Left renal pelvis (tissue), 4 donors: ENCODE results near the gene STPG3. TPM values are rescaled to one million over a fixed set of nuclear protein-coding genes. Genes with fewer than 3 reads are reported as not detected.

Source experiments
- DNase-seq, 4 donors: peaks; one replicate each; pipeline ENCODE4 v3.0.0-alpha.2; 2013; ENCODE audit warnings: low read depth in 4 of 4, low spot score in 3 of 4
- polyA plus RNA-seq, 4 donors: library from polyadenylated mRNA; unstranded; fragments of 120-200 nt; gene quantifications; one replicate each; pipeline ENCODE4 v1.2.1, GENCODE V29; 2013; ENCODE audit not compliant: insufficient read length in 4 of 4

STPG3 gene
- polyA plus RNA-seq, 4 donors = 0.57 to 4.8 (median 1.7) TPM

DNA sequence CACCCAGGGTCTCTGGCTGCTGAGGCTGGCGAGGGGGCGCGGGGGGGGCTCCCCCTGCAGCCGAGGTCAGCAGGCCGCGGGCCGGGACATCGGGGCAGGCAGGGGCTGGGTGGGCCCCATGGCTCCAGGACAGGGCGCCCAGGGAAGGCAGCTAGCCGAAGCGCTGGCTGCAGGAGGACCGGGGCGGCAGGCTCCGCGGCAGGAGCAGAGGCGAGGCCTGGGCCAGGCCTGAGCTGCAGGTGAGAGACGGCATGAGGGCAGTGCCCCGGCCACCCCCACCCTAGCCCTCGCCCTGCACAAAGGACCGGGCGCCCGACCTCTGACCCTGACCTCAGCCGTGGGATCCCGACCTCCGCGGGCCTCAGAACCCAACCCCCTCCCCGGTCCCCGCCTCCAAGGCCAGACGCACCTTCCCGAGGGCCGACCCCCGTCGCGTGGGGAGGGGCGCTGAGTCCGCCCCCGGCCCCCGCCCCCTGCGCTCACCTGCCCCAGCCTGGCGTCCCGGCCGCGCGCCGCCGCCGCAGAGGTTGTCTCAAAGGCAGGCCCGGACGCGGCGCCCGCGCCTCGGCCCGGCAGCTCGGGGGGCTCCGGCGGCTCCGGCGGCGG lies 29.5 kb upstream of the STPG3 start:
- no peak for DNase-seq

DNA sequence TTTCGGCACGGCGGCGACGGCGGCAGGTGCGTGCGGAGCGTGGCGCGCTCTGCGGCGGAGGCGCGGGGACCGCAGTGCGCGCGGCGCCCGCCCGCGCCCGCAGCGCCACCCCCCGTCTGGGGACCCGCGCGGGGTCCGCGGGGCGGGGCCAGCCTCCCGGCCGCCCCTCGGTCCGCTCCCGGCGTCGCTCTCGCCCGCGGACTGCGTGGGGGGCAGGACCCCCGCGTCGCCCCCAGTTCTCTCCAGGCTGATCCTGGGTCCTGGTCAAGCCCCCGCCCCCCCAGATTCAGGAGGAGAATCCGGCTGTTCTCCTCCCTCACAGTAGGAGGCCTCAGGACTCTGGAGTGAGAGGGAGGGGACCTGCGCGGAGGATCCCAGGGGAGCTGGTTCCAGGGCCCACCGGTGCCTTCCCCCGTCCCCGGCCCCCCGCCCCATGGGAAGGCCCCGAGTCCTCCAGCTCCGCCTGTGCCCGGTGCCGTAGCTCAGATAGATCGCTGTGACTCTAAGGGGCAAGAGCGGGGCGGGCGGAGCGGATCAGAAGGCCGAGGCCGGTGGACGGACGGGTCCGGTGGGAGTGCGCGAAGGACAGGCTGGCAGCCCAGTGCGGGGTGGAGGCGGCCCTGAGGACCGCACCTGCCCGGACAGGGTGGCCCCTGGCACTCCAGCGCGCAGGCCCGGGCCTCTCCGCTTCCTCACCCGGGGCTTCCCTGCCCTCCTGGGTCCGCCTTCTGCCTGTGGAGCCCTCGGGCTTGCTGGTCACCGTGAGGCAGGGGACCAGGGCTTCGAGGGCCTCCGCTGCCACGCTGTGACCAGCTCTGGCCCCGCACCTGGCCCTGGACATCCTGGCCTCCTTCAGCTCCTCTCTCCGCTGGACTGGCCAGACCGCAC lies 28.7 kb upstream of the STPG3 start, which contains the start of gene RNF208:
Gene RNF208, minus strand, starts transcription at position 51 of the 888 bp plus-strand sequence. CDS start 1,028 bp downstream, outside the sequence.
- no peak for DNase-seq

DNA sequence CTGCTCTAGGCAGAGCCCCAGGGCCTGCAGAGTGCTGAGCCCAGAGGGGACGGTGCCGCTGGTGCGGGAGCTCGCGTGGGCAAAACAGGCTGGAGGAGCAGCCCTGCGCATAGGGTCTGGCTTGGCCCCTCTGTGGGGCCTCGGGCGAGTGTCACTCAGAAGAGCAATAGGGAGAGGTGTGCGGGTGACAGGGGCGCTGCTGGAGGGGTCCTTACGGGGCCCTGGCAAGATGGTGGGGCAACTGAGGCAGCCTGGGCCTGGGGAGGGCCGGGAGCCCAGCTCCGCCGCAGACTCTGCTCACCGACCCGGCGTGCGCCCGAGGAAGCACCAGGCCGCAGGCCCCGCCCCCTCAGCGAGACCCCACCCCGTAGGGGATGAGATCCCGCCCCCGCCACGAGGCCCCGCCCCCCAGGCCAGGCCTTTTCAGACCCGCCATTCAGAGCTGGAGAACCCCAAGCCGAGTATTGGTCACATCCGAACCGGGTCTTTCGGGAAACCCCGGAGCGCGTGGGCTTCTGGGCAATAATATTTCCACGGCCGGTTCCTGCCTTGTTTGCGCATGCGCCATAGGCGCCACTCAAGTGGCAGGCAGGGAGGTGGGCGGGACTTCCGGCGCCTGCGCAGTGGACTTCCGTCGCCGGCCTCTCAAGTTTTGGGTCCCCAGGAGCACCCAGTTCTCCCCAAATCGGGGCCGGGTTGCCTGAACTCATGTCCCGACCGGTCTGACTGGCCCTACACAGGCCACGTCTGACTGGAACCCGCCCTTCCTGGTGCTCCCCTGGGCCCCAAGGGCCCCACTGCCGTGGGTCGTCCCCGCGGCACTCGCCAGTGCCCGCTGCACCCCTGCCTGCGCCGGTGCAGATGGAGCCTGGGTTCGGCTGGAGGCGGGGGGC lies 27.8 kb upstream of the STPG3 start:
- peak; percentile 90 to 95 (median 94) for DNase-seq

DNA sequence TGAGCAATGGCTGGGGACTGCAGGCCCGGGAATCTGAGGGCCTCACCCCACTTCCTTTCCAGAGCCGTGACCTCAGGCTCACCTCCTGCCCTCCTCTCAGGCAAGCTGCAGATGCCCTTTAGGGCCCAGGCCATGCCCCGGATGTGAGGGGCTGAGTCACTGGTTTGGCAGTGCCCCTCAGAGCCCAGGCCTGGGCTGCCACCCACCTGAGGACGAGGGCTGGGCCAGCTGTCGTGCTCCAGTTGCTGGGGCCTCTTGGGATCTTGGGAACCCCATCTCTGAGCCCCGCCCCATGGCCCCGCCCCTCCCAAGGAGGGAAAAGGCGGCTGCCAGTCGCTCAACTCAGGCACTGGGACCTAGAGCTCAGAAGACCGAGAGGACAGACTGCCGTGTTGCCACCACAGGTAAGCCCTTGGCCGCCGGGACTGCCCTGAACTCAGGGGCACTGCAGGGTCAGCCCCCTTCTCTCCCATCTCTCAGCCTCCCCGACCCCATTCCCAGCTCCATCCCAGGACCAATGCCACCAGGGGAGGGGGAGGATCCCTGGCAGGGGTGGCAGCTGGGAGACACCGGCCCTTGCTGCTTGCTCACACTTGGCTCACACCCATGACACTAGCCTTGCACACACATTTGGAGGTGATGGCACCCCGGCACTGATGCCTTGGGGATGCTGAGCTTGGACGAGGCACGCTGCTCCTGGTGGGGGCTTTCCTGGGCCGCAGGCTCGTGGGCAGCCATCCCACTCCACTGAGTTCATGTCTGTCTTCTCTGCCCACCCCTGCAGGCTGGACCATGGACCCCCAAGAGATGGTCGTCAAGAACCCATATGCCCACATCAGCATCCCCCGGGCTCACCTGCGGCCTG lies 26.0 kb upstream of the STPG3 start, which contains the start of gene CYSRT1:
Gene CYSRT1, plus strand, starts transcription at position 345 of the 865 bp plus-strand sequence. Its CDS starts 448 bp downstream, at position 793.
- no peak for DNase-seq

DNA sequence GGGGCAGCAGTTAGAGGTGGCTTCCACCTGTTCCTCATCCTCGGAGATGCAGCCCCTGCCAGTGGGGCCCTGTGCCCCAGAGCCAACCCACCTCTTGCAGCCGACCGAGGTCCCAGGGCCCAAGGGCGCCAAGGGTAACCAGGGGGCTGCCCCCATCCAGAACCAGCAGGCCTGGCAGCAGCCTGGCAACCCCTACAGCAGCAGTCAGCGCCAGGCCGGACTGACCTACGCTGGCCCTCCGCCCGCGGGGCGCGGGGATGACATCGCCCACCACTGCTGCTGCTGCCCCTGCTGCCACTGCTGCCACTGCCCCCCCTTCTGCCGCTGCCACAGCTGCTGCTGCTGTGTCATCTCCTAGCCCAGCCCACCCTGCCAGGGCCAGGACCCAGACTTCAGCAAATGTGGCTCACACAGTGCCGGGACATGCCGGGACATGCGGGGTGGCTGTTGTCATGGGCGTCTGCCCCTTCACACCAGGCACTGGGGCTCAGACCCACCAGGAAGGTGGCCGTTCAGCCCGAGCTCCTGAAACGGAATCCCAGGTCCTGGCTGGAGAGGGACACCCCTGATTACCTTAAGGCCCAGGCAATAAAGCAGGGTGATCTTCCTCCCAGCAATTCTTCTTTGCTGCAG lies 25.3 kb upstream of the STPG3 start:
- DNase-seq = no peak

DNA sequence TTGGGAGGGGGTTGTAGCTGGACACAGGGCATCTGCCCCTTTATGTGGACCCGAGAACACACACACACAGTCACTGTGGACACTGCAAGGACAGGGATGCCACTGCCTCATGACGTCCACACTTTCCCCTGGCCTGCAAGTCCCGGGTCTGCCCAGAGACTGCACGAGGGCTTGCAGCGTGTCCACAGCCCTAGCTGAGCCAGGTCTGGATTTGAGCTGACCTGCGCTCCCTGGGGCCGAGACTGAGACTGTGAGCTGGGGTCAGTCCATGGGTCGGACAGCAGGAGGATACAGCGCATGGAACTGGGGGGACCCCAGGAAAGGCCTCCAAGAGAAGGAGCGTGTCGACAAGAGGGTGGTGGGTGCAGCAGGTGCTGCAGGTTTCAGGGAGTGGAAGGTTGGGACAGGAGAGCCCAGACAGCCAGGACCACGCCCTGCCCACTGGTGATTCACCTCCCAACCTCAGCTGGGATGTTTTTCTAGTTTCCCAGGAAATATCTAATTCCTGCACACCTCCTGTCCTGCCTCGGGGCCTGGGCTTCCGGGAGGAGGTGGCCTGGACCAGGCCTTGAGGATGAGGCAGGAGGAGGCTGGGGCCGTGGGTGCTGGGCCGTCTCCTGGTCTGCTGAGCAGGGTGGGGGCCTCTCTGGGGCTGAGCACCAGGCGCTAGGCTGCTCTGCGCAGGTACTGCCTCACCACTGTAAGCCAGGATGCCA lies 24.6 kb upstream of the STPG3 start:
- DNase-seq = no peak

DNA sequence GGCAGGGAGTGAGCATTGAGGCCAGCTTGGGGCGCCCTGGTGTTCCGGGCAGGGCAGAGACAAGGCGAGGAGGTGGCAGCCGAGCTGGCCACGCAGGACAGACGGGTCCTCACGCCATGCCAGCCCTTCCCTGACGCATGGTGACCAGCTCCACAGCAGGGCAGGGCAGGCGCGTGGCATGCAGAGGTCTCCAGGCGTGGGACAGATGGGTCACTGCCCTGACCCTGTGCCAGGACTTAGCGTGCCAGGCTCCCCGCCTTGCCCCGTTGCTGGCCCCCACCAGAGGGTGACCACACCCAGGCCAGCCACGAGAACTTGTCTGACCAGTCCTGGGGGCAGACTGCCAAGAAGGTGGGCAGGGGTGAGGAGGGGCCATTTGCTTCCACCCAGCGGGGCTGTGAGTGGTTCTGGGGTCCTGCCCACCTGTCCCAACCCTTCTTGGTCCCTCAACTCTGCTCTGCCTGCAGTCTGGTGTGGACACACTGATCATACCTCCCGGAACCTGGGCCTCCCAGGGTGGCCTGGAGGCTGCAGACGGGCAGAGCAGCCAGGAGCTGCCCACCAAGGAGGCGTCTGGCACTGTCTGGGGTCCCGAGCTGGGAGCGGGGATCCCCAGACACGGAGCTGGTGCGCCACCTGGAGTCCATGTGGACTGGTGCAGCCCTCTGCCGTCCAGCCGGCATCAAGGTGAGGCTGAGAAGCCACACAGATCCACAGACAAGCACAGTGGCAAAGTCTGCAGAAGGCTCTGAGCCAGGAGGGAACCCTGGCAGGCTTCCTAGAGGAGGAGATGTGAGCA lies 23.8 kb upstream of the STPG3 start, which contains the start of gene RNF224:
Gene RNF224, plus strand, starts transcription at position 449 of the 799 bp plus-strand sequence. CDS start 834 bp downstream, outside the sequence.
- DNase-seq = peak in 1 of 4 donors; percentile 60

DNA sequence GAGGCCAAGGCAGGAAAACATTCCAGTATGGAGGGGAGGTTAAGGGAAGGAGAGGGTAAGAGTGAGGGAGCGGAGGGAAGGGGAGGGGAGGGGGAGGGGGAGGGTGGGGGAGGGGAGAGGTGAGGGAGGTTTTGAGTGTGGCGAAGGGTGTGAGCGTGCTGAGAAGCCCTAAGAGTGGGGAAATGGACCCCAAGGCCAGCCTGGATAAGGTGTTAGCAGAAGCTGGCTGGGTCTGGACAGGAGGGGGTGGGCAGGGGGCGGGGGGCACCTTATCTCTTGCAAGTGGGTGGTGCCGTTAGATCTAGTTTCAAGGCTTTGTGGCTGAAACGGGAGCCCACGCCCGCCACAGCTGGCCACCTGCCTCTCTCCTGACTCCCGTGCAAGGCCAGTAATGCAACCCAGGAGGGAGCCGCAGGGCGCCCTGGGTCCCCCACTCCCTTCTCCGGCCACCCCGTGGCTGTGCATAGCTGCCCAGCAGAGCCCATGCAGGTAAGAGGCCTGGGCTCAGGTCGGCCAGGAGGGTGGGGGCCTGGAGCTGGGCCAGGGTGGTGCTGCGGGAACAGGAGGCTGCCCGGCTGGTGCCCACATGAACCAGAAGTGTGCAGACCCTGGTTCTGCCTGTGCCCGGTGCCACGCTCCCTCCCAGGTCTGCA lies 23.1 kb upstream of the STPG3 start:
- no peak for DNase-seq

DNA sequence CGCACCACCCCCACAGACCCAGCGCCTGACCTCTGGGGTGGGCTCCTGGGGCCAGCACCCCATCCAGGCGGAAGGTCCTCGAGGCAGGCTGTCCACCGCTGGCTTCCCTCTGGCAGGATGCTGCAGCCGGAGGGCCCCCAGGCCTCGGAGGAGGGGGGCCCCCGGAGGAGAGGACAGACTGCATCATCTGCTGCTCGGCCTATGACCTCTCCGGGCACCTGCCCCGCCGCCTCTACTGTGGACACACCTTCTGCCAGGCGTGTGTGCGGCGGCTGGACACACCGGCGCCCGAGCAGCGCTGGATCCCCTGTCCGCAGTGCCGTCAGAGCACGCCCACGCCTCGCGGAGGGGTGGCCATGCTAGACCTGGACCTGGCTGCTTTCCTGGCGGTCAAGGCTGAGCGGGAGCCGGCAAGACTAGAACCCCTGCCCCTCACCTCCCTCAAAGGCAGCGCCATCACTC lies 22.5 kb upstream of the STPG3 start:
- DNase-seq = no peak

DNA sequence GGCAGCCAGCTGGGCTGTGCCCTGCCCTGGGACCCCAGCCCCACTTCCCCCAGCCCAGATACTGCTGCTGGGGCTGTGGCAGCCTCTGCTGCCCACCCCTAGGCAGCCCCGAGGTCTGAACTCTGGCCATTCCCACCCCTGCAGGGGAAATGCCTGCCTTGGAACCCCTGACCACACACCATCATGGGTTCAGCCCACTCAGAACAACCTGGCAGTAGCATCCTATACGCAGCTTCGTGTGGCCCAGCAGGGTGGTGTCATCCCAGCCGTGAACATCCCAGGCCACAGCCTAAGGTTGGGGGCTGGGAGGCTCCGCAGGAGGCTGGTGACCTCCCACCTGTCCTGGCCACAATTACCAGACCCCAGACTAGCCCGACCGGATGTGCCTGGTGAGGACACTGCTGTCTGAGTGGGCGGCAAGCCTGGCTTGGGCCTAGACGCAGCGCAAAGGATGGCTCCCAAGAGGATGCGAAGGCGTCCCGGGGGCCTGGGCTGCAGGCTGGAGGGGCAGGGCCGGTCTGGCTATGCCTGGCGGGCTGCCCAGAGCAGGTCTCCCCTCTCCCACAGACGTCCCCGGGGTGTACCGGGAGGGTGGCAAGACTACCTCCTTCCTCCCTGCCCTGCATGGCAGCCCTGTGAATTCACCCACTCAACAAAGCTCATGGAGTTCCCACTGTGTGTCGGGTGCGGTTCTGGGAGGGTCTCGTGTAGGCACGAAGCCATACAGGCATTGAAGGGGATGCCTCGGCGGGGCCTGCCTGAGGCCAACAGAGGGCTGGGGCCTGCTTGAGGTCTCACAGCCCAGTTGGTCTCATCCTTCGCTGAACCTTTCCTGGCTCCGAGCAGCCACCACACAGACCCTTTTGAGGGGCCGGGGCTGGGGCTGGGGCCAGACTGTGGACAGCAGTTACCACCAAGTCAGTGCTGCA lies 21.9 kb upstream of the STPG3 start:
- DNase-seq = no peak

DNA sequence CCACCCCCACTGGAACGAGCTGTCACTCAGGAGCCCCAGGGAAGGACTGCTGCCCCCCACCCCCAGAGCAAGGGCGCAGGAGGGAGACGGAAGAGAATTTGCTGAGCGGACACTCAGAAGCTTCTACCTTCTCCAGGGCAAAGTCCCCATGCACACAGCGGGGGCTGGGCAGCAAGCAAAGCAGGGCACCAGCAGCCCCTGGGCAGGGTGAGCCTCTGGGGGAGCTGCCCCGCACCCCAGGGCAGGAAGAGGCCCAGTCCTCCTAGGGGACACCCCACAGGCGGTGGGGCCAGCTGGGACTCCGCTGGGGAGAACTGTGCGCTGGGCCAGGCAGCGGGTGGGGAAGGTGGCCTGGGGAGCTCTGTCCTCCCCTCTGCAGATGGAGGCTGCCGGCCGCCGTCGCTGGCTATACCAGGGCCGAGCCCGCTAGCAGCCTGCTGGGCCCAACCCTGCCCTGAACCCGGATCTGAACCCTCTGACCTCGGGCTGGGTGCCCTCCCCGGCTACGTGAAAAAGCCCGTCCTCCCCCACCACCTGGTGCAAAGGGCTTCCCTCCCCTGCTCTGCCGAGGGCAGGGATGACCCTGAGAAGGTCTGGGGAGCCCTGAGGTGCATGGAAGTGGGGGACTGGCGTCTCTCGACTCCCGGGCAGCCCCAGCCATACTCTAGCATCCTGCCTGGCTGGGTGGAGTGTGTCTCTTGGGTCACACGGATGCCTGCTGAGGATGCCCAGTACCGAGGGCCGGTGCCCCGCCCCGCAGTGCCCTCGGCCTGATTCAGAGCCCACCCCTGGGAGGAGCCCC lies 21.0 kb upstream of the STPG3 start:
- DNase-seq = no peak

DNA sequence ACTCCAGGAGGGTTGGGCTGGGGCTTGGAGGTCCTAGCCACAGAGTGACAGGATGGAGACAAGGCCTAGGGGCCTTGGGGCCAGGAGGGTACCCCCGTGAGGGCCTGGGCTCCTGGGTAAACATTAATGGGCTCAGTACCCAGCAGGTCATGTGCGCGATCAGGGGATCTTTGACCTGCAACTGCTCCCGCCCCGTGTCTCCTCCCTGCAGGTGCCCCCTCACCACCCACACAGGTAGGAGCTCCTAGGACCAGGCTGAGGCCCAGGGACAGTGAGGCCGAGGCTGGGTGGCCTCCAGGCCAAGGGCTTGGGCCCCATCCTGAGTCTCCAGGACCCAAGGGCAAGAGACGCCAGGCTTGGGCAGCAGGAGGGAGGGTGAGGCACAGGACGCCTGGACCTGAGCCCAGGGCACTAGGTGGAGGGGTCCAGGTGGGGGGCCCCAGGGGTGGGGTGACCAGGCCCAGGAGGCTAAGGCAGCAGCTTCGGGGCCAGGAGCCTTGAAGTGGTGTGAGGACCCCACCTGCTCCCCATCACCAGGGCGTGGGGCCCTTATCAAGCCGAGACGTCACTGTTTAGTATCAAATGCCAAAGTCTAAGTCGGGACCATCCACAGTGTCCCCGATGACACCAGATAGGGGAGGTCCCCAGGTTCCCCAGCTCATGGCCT lies 20.2 kb upstream of the STPG3 start, which contains the start of gene SLC34A3:
Gene SLC34A3, plus strand, starts transcription at position 197 of the 667 bp plus-strand sequence. CDS start 802 bp downstream, outside the sequence.
- no peak for DNase-seq

DNA sequence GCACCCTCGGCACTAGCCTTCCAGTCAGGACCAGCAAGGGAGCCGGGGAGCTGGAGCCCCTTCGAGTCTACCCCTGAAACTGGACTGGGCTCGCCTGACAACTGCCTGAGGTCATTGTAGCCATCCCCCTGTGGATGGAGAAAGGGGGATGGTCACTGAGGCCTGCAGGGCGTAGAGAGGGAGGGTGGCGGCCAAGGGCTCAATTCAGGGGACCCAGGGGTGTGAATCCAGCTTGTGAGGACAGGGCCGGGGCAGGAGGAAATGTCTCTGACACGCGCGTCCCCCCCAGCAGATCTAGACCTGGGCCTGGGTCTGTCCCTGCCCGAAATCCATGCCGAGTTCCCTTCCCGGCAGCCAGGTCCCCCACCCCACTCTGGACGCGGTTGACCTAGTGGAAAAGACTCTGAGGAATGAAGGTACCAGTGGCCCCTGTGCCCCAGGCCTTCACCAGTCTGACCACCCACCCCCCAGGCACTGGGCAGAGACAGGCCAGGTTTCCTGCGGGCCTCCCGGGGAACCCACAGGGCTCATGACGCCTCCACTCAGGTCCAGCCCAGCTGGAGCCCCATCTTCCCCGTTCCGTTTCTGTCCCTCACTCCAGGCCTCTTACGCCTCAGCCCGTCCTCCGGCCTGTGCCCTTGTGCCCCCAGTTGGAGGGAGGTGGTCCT lies 19.6 kb upstream of the STPG3 start:
- no peak for DNase-seq

DNA sequence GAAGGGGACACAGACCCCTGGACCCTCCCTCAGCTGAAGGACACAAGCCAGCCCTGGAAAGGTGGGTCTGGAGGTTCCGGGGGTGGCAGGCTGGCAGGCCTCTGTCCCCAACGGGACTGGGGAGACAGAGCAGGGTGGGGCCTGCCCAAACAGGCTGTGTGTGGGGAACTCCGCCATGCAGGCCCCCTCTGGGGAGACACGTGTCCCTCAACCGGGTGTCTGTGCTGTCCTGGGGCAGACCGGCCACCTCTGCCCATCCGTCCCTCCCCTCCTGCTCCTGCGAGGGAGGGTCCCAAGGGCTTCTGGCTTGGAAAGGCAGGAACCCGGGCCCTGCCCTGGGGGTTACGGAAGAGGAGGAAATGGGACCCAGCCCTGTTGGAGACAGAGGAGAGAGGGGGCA lies 19.0 kb upstream of the STPG3 start:
- no peak for DNase-seq
